ENCODE data around the gene TBC1D16. TPM values are rescaled to one million over a fixed set of nuclear protein-coding genes. Genes with fewer than 3 reads are reported as not detected.

TBC1D16 gene
- total and polyA plus RNA-seq, 4 donors: 7.3 to 48.5 (median 16.5) TPM

- ATAC-seq (ENCODE audit: insufficient read depth, low FRiP score): no peak
- H3K27me3 ChIP-seq (ENCODE audit: control insufficient read depth in 3 of 3, insufficient read depth in 3 of 3, low read length in 2 of 3): no peaks in the 10 kb centered on the region
- no peaks in the 10 kb centered on the region for H3K4me1 ChIP-seq (ENCODE audit: control insufficient read depth in 5 of 5, insufficient read depth in 5 of 5, low read length in 5 of 5)
- no peak overlapping the region for H3K4me3 ChIP-seq
- peaks cover 0 to 6% (median 4%) of the 10 kb centered on the region in 4 donors for H3K36me3 ChIP-seq (ENCODE audit: control insufficient read depth in 4 of 4, insufficient read depth in 4 of 4, low read length in 4 of 4)
- no peak overlapping the region for H3K27ac ChIP-seq (ENCODE audit: low read depth in 1 of 2, low read length in 1 of 2)
- H3K9me3 ChIP-seq (ENCODE audit: control insufficient read depth in 4 of 4, insufficient read depth in 3 of 4, low read length in 3 of 4): no peaks in the 10 kb centered on the region
- no peak for DNase-seq
- 93 to 97% methylated on average over 25 to 29 of the region's 29 CpGs for WGBS, 2 donors
- TF ChIP-seq CTCF (IDR thresholded peaks at IDR 0.05; ENCODE audit: control extremely low read depth, extremely low read depth): no peak
- no peak overlapping the region for H3K9ac ChIP-seq (ENCODE audit: insufficient read depth in 1 of 2, low read length in 2 of 2)
Measured at GRCh38 chr17:80000981-80001775, 34.5 kb downstream of the TBC1D16 start.

GRCh38 chr17:80000136-80000535 is 35.5 kb downstream of the TBC1D16 start:
- no peak for ATAC-seq (ENCODE audit: insufficient read depth, low FRiP score)
- 91% methylated on average over 7 of the region's 7 CpGs for WGBS, 2 donors
- Histone ChIP-seq H3K4me3 (no peak overlapping the region), H3K9ac (ENCODE audit: insufficient read depth in 1 of 2, low read length in 2 of 2) (no peak overlapping the region), H3K4me1 (ENCODE audit: control insufficient read depth in 5 of 5, insufficient read depth in 5 of 5, low read length in 5 of 5) (no peaks in the 10 kb centered on the region), H3K27ac (ENCODE audit: low read depth in 1 of 2, low read length in 1 of 2) (no peak overlapping the region), H3K36me3 (ENCODE audit: control insufficient read depth in 4 of 4, insufficient read depth in 4 of 4, low read length in 4 of 4) (peaks cover 0 to 6% (median 4%) of the 10 kb centered on the region in 4 donors), H3K27me3 (ENCODE audit: control insufficient read depth in 3 of 3, insufficient read depth in 3 of 3, low read length in 2 of 3) (no peaks in the 10 kb centered on the region), H3K9me3 (ENCODE audit: control insufficient read depth in 4 of 4, insufficient read depth in 3 of 4, low read length in 3 of 4) (no peaks in the 10 kb centered on the region)
- DNase-seq: no peak
- TF ChIP-seq CTCF (IDR thresholded peaks at IDR 0.05; ENCODE audit: control extremely low read depth, extremely low read depth): no peak

- peaks cover 0 to 5% (median 3%) of the 10 kb centered on the region in 4 donors for H3K36me3 ChIP-seq (ENCODE audit: control insufficient read depth in 4 of 4, insufficient read depth in 4 of 4, low read length in 4 of 4)
- ATAC-seq (ENCODE audit: insufficient read depth, low FRiP score): peak; percentile 44
- no peak overlapping the region for H3K4me3 ChIP-seq
- H3K27me3 ChIP-seq (ENCODE audit: control insufficient read depth in 3 of 3, insufficient read depth in 3 of 3, low read length in 2 of 3): no peaks in the 10 kb centered on the region
- H3K9ac ChIP-seq (ENCODE audit: insufficient read depth in 1 of 2, low read length in 2 of 2): no peak overlapping the region
- 29 to 57% methylated on average over 15 of the region's 15 CpGs for WGBS, 2 donors
- H3K27ac ChIP-seq (ENCODE audit: low read depth in 1 of 2, low read length in 1 of 2): peak overlapping the region in 1 of 2 donors; percentile 62
- peaks cover 0 to 21% (median 15%) of the 10 kb centered on the region in 5 donors for H3K4me1 ChIP-seq (ENCODE audit: control insufficient read depth in 5 of 5, insufficient read depth in 5 of 5, low read length in 5 of 5)
- H3K9me3 ChIP-seq (ENCODE audit: control insufficient read depth in 4 of 4, insufficient read depth in 3 of 4, low read length in 3 of 4): no peaks in the 10 kb centered on the region
- no peak for TF ChIP-seq CTCF (IDR thresholded peaks at IDR 0.05; ENCODE audit: control extremely low read depth, extremely low read depth)
- no peak for DNase-seq
Measured at GRCh38 chr17:79997011-79997660, 38.5 kb downstream of the TBC1D16 start.

All from lung (tissue), 12 donors.